Activated CD8-positive, alpha-beta T cell treated with anti-CD3 and anti-CD28 coated beads, Interleukin-2, amount 10 ng/mL, durations not matched to agents 7 days and 5 days (primary cell): Measurements from ENCODE around the gene GALNS. TPM values are rescaled to one million over a fixed set of nuclear protein-coding genes. Genes with fewer than 3 reads are reported as not detected.

Experiments used
- ATAC-seq: fragments of 150-1000 bp; cut with Tn5 transposase; one replicate; pipeline ENCODE4 v1.10.0; 2021; ENCODE audit warnings: moderate library complexity
- CTCF ChIA-PET: fragments of 350-600 bp; sonication (Branson Sonifier 250); formaldehyde crosslinking; loops from one replicate; lab custom pipeline; 2021; ENCODE audit warnings: antibody characterized with exemption; lab: Charles Lee
- POLR2A ChIA-PET: fragments of 350-600 bp; sonication (Branson Sonifier 250); formaldehyde crosslinking; loops from one replicate; lab custom pipeline; 2021; ENCODE audit warnings: antibody characterized with exemption; lab: Charles Lee
- DNase-seq: peaks from one replicate; pipeline ENCODE4 v3.0.0-alpha.2; 2020
- H3K27ac Mint-ChIP-seq: one replicate; pipeline ENCODE4 v1.8.0; 2021; ENCODE audit warnings: mild to moderate bottlenecking, mixed read lengths
- H3K27me3 Mint-ChIP-seq: one replicate; pipeline ENCODE4 v1.8.0; 2021; ENCODE audit warnings: low read depth, mixed read lengths
- H3K36me3 Mint-ChIP-seq: one replicate; pipeline ENCODE4 v1.8.0; 2021; ENCODE audit warnings: low read depth, mixed read lengths
- H3K4me1 Mint-ChIP-seq: one replicate; pipeline ENCODE4 v1.8.0; 2021; ENCODE audit warnings: low read depth, mixed read lengths
- H3K4me3 Mint-ChIP-seq: one replicate; pipeline ENCODE4 v1.8.0; 2021; ENCODE audit warnings: mild to moderate bottlenecking, mixed read lengths
- H3K9me3 Mint-ChIP-seq: one replicate; pipeline ENCODE4 v1.8.0; 2022; ENCODE audit warnings: mixed read lengths; ENCODE audit not compliant: insufficient read depth
- total RNA-seq, 2 experiments: library from RNA; stranded (reverse); gene quantifications; one replicate each; pipeline ENCODE4 v1.2.3, GENCODE V29; 2021

Gene GALNS, protein sequence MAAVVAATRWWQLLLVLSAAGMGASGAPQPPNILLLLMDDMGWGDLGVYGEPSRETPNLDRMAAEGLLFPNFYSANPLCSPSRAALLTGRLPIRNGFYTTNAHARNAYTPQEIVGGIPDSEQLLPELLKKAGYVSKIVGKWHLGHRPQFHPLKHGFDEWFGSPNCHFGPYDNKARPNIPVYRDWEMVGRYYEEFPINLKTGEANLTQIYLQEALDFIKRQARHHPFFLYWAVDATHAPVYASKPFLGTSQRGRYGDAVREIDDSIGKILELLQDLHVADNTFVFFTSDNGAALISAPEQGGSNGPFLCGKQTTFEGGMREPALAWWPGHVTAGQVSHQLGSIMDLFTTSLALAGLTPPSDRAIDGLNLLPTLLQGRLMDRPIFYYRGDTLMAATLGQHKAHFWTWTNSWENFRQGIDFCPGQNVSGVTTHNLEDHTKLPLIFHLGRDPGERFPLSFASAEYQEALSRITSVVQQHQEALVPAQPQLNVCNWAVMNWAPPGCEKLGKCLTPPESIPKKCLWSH
- total RNA-seq = 10 to 100 TPM; 31.1 to 33.3 TPM

DNA sequence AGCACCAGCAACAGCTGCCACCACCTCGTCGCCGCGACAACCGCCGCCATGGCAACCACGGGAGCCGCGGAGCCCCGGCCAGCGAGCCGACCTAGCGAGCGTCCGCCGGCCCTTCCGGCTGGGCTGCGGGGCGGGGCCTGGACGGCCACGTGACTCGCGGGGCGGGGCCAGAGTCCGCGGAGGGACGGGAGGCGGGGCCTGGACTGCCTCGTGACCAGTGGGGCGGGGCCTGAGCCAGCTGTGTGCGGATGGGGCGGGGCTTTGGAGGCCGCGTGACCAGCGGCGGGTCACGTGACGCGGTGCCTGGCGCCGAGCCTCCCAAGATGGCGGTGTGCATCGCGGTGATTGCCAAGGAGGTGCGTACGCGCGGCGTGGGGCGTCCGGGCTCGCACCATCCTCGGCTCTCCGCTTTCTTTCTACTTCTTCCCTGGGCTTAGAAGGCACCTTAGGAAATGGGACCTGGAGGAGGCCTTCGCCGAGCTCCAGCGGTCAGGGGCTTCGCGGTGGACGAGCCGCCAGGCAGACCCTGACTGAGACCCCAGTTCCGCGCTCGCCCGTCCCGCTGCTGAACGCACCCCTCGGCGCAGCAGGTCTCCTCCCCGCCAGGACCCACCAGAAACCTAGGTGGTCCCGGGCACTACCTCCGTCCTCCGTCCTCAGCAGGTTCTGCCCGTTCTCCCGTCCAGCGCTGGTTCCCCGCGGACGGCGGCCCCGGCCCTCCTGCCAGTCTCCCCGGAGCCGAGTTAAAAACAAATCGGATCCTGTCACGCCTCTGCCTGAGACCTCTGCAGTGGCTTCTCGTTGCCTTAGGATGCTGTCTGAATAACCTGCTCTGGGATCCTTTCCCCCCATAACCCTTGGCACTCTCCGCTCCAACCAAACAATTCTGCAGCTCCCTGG lies at the start of gene GALNS, which contains the start of gene TRAPPC2L:
GALNS (minus strand) TSS at position 120 of the 900 bp plus-strand sequence; CDS start at position 50, 70 bp downstream.
TRAPPC2L (plus strand) TSS at position 300 of the 900 bp plus-strand sequence; CDS start at position 324, 24 bp downstream.
- peak; percentile 86 for ATAC-seq
- Mint-ChIP-seq H3K27me3 (no peaks in the 10 kb centered on the region), H3K36me3 (peaks cover 24% of the 10 kb centered on the region), H3K4me1 (peaks cover 28% of the 10 kb centered on the region), H3K9me3 (no peaks in the 10 kb centered on the region), H3K27ac (peak within 1 kb of the TSS; percentile 94), H3K4me3 (peak within 1 kb of the TSS; percentile 97)
- ChIA-PET POLR2A (interaction anchor here (0.6 to 2.7 kb wide), 7 partner anchors 10 to 76 kb away, joined by 3 to 11 read pairs (median 4); partner anchors contain the start of gene APRT), CTCF (interaction anchor here (0.6 to 2.9 kb wide), 20 partner anchors 10 to 383 kb away, joined by 3 to 42 read pairs (median 4); partner anchors contain the start of genes APRT and ZNF778)
- peak; percentile 99 for DNase-seq

DNA sequence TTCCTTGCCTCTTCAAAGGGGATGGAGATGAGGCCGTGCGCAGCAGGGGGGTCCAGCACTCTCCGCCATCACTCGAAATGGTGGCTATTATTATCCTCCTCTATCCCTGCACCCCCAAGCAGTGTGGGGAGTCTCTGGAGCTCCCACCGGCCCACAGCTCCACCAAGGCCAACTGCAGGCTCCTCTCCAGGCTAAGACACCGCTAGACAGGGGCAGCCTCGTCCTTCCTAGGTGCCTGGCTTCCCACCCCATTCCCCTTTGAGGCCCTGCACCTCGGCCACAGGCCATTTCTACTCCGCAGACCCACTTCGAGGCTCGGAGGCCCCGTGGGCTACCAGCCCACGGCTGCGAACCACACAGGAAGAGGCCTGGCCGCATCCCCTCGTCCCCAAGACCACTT lies 49.3 kb upstream of the GALNS start:
- Mint-ChIP-seq H3K27ac (no peak overlapping the region), H3K4me1 (peaks cover 2% of the 10 kb centered on the region), H3K36me3 (no peaks in the 10 kb centered on the region), H3K9me3 (no peaks in the 10 kb centered on the region), H3K4me3 (no peak overlapping the region), H3K27me3 (no peaks in the 10 kb centered on the region)
- ChIA-PET CTCF (no interaction called here), POLR2A (no interaction called here)
- no peak for ATAC-seq
- no peak for DNase-seq

DNA sequence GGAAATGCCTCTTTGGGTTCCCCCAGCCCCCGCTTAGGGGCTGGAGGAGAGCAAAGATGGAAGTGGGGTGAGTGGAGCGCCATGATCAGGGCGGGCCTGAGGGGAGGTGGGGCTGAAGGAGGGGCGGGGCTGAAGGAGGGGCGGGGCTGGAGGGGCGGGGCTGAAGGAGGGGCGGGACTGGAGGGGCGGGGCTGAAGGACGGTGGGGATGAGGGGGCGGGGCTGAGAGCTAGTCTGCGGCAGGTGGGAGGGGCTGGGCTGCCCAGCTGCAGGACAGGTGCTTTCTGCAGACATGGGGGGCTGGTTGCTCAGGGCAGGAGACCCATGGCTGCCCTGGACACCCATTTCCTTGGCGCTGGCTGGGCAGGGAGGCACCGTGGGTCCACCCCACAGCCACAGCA lies 48.8 kb upstream of the GALNS start:
- DNase-seq (no peak), ATAC-seq (peak; percentile 28)
- H3K36me3 Mint-ChIP-seq = no peaks in the 10 kb centered on the region
- no peak overlapping the region for H3K27ac Mint-ChIP-seq
- no peak overlapping the region for H3K4me3 Mint-ChIP-seq
- no peaks in the 10 kb centered on the region for H3K9me3 Mint-ChIP-seq
- H3K27me3 Mint-ChIP-seq = no peaks in the 10 kb centered on the region
- H3K4me1 Mint-ChIP-seq = peaks cover 2% of the 10 kb centered on the region
- POLR2A ChIA-PET = no interaction called here
- CTCF ChIA-PET = no interaction called here

DNA sequence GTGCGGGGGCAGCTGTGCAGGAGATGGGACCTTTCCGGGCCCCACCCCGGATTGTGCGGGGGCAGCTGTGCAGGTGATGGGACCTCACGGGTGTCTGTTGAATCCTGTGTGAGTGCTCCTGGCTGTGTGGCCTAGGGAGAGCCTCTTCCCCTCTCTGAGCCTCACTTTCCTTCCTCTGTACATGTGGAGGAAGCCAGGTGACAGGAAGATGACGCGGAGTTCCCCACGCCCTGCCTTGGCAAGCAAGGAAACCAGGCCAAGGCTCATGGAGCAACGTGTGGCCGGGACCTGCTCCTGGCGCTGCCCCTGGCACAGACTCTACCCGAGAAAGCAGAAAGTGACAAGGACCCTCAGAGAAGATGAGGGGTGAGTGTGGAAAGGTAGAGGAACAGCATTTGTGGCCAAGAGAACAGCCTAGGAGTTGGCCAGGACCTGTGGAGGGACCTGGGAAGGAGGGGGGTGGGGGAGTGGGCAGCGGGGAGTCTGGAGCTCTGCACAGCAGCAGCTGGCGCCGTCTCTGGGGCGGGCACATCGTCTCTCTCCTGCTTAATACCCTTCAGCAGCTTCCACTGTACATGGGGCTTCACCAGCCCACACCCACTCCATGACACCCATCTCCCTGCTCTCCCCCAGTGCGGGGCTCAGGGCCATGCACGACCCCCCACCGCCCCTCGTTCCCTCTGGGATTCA lies 48.1 kb upstream of the GALNS start:
- ATAC-seq (no peak), DNase-seq (no peak)
- no peaks in the 10 kb centered on the region for H3K9me3 Mint-ChIP-seq
- ChIA-PET CTCF (no interaction called here), POLR2A (no interaction called here)
- H3K4me3 Mint-ChIP-seq = no peak overlapping the region
- H3K27me3 Mint-ChIP-seq = no peaks in the 10 kb centered on the region
- no peak overlapping the region for H3K27ac Mint-ChIP-seq
- no peaks in the 10 kb centered on the region for H3K36me3 Mint-ChIP-seq
- H3K4me1 Mint-ChIP-seq = peaks cover 2% of the 10 kb centered on the region

DNA sequence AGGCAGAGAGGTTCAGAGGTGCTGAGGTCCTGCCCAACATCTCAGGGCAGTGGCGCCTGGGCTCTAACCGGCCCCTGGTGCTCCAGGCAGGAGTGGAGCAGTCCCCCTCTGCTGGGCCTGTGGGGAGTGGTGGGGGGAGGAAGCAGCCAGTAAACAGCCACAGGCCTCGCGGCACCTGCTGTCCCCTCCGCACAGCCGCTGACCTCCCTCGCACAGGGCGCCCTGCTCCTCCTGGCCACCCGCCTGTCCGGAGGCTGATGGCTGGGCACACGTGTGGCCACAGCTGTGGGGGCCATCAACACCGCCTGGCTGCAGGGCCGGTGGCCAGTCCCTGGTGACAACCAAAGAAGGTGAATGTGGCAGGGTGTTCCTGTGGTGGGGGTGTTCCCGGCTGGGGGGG lies 46.5 kb upstream of the GALNS start:
- POLR2A ChIA-PET = no interaction called here
- ATAC-seq (no peak), DNase-seq (no peak)
- no peak overlapping the region for H3K4me3 Mint-ChIP-seq
- H3K27ac Mint-ChIP-seq = no peak overlapping the region
- CTCF ChIA-PET = no interaction called here
- H3K36me3 Mint-ChIP-seq = no peaks in the 10 kb centered on the region
- H3K27me3 Mint-ChIP-seq = no peaks in the 10 kb centered on the region
- no peaks in the 10 kb centered on the region for H3K9me3 Mint-ChIP-seq
- peaks cover 2% of the 10 kb centered on the region for H3K4me1 Mint-ChIP-seq

DNA sequence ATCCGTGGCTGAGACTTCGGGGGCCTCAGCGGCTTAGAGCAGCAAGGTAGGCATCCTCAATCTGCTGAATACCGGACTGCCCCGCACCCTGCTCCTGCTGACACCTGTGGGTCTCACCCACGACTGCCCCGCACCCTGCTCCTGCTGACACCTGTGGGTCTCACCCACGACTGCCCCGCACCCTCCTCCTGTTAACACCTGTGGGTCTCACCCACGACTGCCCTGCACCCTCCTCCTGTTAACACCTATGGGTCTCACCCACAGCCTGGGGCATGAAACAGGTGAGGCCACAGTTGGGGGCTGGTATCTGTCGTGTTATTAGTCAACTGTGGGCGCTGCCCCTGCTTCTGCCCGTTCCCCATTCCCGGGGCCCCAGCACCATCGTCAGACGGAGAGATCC lies 46.0 kb upstream of the GALNS start:
- ChIA-PET POLR2A (no interaction called here), CTCF (no interaction called here)
- Mint-ChIP-seq H3K27ac (no peak overlapping the region), H3K4me1 (peaks cover 2% of the 10 kb centered on the region), H3K36me3 (no peaks in the 10 kb centered on the region), H3K4me3 (no peak overlapping the region), H3K27me3 (no peaks in the 10 kb centered on the region), H3K9me3 (no peaks in the 10 kb centered on the region)
- DNase-seq (no peak), ATAC-seq (no peak)

DNA sequence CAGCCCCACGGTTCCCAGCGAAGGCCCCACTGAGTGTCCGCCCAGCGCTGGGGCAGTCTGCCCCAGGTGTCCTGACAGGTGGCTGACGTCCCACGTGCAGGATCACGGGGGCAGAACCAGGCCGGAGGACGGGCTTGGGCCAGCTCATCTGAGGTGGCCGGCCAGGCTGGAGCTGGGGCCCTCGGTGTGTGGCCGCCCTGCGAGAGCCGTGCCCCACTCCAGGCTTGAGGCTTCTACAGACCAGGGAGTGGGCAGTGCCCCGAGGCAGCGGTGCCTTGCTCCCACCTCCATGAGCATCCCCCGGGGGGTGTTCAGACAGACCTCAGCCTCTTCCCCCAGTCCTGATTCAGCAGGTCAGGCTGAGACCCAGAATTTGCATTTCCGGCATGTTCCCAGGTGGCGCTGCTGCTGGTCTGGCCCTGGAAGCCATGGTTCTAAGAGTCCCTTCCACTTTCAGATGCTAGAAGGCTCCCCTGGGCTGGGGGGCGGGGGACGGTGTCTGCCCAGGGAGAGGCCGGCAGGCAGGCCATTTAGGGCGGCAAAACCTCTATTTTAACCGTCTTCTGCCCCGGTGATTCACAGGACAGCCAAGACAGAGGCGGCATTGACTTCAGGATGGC lies 45.1 kb upstream of the GALNS start:
- ATAC-seq (no peak), DNase-seq (no peak)
- Mint-ChIP-seq H3K27me3 (no peaks in the 10 kb centered on the region), H3K36me3 (no peaks in the 10 kb centered on the region), H3K9me3 (no peaks in the 10 kb centered on the region), H3K4me1 (peaks cover 2% of the 10 kb centered on the region), H3K27ac (no peak overlapping the region), H3K4me3 (no peak overlapping the region)
- POLR2A ChIA-PET = no interaction called here
- CTCF ChIA-PET = no interaction called here

DNA sequence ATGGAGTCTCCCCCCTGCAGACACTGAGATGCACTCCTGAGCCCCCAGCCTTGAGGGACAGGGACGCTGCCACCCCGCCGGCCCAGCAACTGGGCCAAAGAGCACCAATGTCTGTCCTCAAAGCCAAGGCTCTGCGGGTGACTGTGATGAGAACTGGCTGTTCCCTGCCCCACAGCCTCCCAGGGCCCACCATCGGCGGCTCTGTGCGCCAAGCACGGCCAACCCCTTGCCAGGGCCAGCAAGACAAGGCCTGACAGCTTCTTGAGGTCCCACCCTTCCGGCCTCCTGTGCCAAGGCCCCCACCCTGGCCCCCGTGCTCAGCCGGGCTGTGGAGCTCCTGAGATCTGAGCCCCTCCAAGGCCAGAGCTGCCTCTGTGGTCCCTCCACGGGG lies 43.9 kb upstream of the GALNS start:
- no peaks in the 10 kb centered on the region for H3K9me3 Mint-ChIP-seq
- ATAC-seq (no peak), DNase-seq (no peak)
- H3K27me3 Mint-ChIP-seq = no peaks in the 10 kb centered on the region
- POLR2A ChIA-PET = no interaction called here
- no peak overlapping the region for H3K4me3 Mint-ChIP-seq
- CTCF ChIA-PET = no interaction called here
- H3K27ac Mint-ChIP-seq = no peak overlapping the region
- no peaks in the 10 kb centered on the region for H3K4me1 Mint-ChIP-seq
- no peaks in the 10 kb centered on the region for H3K36me3 Mint-ChIP-seq

DNA sequence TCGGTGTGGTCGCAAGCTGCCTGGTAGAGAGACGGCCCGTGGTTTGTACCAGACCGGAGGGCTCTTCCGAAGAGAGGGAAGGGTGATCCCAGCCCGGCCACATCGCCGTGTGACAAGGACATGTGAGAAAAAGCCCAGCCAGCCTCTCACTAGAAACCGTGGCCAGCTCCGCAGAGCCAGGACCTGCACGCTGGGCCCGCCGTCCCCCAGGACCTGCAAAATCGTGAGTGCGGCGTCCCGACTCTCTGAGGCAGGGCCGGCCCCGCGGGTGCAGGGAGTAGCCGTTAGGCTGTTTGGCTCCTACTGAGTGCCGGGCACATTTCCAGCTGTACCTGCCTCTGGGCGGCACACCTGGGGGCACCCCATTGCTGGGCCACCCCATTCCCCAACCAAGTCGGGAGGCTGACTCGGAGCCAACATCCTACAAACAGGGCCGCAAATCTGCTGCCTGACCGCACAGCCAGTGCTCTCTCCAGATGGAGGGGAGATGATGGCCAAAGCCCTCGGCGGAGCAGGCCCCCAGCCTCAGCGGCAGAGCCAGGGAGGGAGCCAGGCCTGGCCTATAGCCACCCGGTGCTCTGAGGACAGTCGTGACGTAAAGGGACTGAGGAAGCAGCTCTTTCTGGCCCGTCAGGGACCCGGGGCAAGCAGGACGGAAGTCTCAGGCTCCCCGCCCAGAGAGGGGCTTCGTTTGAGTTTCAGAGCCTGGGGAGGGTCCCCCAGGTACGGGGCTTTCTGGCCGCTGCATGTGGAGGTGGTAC lies 43.3 kb upstream of the GALNS start:
- no peaks in the 10 kb centered on the region for H3K9me3 Mint-ChIP-seq
- H3K27me3 Mint-ChIP-seq = no peaks in the 10 kb centered on the region
- ATAC-seq (no peak), DNase-seq (no peak)
- ChIA-PET CTCF (no interaction called here), POLR2A (no interaction called here)
- H3K4me1 Mint-ChIP-seq = no peaks in the 10 kb centered on the region
- H3K27ac Mint-ChIP-seq = no peak overlapping the region
- no peaks in the 10 kb centered on the region for H3K36me3 Mint-ChIP-seq
- H3K4me3 Mint-ChIP-seq = no peak overlapping the region

DNA sequence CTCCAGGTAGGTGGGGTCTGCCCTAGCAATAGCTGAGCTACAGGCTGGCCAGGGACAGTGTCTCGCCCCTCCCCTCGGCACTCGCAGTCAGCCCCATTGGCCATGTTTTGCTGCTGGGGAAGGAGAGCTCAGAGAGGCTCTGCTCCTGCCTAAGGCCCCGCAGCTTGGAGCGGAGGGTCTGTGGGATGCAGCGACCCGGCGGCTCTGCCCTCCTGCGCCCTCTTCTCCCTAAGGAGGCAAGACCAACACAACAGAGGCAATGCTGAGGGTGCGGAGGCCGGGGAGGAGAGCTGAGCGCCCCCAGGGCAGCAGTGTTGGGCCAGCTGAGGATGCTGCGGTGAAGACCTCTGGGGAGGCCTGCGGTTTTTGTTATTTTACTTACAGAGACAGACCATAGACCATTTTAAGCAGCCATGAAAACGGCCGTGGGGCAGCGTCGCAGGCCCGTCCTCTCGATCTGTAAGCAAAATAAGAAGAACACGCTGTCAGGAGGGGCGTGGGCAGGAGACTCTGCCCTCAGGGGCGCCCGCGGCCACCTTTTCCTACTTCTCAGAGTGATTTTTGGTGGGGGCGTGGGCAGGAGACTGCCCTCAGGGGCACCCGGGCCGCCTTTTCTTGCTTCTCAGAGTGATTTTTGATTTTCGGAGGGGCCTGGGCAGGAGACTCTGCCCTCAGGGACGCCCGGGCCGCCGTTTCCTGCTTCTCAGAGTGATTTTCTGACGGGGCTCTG lies 41.1 kb upstream of the GALNS start:
- ChIA-PET POLR2A (no interaction called here), CTCF (no interaction called here)
- no peaks in the 10 kb centered on the region for H3K27me3 Mint-ChIP-seq
- no peaks in the 10 kb centered on the region for H3K36me3 Mint-ChIP-seq
- no peaks in the 10 kb centered on the region for H3K9me3 Mint-ChIP-seq
- no peak for DNase-seq
- no peaks in the 10 kb centered on the region for H3K4me1 Mint-ChIP-seq
- H3K27ac Mint-ChIP-seq = no peak overlapping the region
- ATAC-seq = no peak
- no peak overlapping the region for H3K4me3 Mint-ChIP-seq
